Stimulated activated CD4-positive, alpha-beta T cell treated with anti-CD3 and anti-CD28 coated beads, Interleukin-1b, Interleukin-23, amount 100 ng/mL, for 1 hour (primary cell): Measurements from ENCODE around the gene SLC25A26.
"Not testable (repeated sequence)": the region's sequence is repeated elsewhere in the genome, so short reads cannot be mapped to it uniquely, and the experiment has no call there.

Experiments used
- DNase-seq, 2 donors: peaks; one replicate each; pipeline ENCODE4 v3.0.0-alpha.2; 2020; ENCODE audit warnings: low read depth in 2 of 2

The SLC25A26 gene

GRCh38 chr3:66411474-66411873 is 190.7 kb downstream of the SLC25A26 start:
- DNase-seq: no peak

- DNase-seq: no peak
Measured at GRCh38 chr3:66411961-66412887, 191.4 kb downstream of the SLC25A26 start.

- no peak for DNase-seq
Measured at GRCh38 chr3:66413151-66413751, 192.4 kb downstream of the SLC25A26 start.

- no peak for DNase-seq
Measured at GRCh38 chr3:66414846-66415245, 194.0 kb downstream of the SLC25A26 start.

GRCh38 chr3:66415867-66416428 is 195.1 kb downstream of the SLC25A26 start:
- no peak for DNase-seq

- DNase-seq: no peak
Measured at GRCh38 chr3:66416556-66417304, 195.9 kb downstream of the SLC25A26 start.

GRCh38 chr3:66418475-66418931 is 197.7 kb downstream of the SLC25A26 start:
- DNase-seq: no peak

- no peak for DNase-seq
Measured at GRCh38 chr3:66419036-66419435, 198.2 kb downstream of the SLC25A26 start.

GRCh38 chr3:66421144-66421543 is 200.3 kb downstream of the SLC25A26 start:
- not testable (repeated sequence) for DNase-seq

- DNase-seq: not testable (repeated sequence)
Measured at GRCh38 chr3:66421893-66422292, 201.1 kb downstream of the SLC25A26 start.

- DNase-seq: no peak
Measured at GRCh38 chr3:66423791-66424190, 203.0 kb downstream of the SLC25A26 start.

- no peak for DNase-seq
Measured at GRCh38 chr3:66425032-66425431, 204.2 kb downstream of the SLC25A26 start.

- DNase-seq: no peak
Measured at GRCh38 chr3:66425576-66426114, 204.8 kb downstream of the SLC25A26 start.

- DNase-seq: no peak
Measured at GRCh38 chr3:66426135-66426534, 205.3 kb downstream of the SLC25A26 start.

- no peak for DNase-seq
Measured at GRCh38 chr3:66427352-66427751, 206.6 kb downstream of the SLC25A26 start.

GRCh38 chr3:66427951-66428474 is 207.2 kb downstream of the SLC25A26 start:
- no peak for DNase-seq
